MG63 (cell line): ENCODE results near the gene RADIL. TPM values are rescaled to one million over a fixed set of nuclear protein-coding genes. Genes with fewer than 3 reads are reported as not detected.
A peak's percentile ranks its signal among the peaks of the same experiment; 100 is the strongest.

ENCODE experiments used
- DNase-seq: peaks from one replicate; pipeline ENCODE4 v3.0.0-alpha.2; 2020
- H3K27me3 ChIP-seq: fragments of 250-450 bp; sonication (Bioruptor Pico); 2 replicates; pipeline ENCODE4 v1.5.1; 2020; ENCODE audit warnings: mild to moderate bottlenecking, moderate library complexity
- H3K36me3 ChIP-seq: fragments of 250-450 bp; sonication (Bioruptor Pico); 2 replicates; pipeline ENCODE4 v1.5.1; 2020; ENCODE audit warnings: mild to moderate bottlenecking, moderate library complexity
- H3K4me3 ChIP-seq: fragments of 250-450 bp; sonication (Bioruptor Pico); 2 replicates; pipeline ENCODE4 v1.5.1; 2020; ENCODE audit warnings: mild to moderate bottlenecking, moderate library complexity
- H3K9me3 ChIP-seq: fragments of 250-450 bp; sonication (Bioruptor Pico); 2 replicates; pipeline ENCODE4 v1.5.1; 2020; ENCODE audit warnings: mild to moderate bottlenecking, moderate library complexity
- total RNA-seq: library from RNA; depleted of rRNA; stranded (reverse); fragments of >200 nt; shearing (Covaris generic); gene quantifications from 2 replicates; pipeline ENCODE4 v1.2.3, GENCODE V29; 2014; ENCODE audit warnings: low replicate concordance

The RADIL gene
- total RNA-seq, 1 experiment from 2014 or later: 1.6 TPM

- Histone ChIP-seq H3K4me3 (no peak overlapping the region), H3K27me3 (no peaks in the 10 kb centered on the region; the same call in 1 of the 2 replicates), H3K9me3 (no peaks in the 10 kb centered on the region), H3K36me3 (no peaks in the 10 kb centered on the region)
- DNase-seq: no peak
Observed at GRCh38 chr7:4889682-4890081, 6.2 kb upstream of the RADIL start.

- Histone ChIP-seq H3K27me3 (no peaks in the 10 kb centered on the region; the same call in 1 of the 2 replicates), H3K36me3 (no peaks in the 10 kb centered on the region), H3K4me3 (no peak overlapping the region), H3K9me3 (no peaks in the 10 kb centered on the region)
- no peak for DNase-seq
Observed at GRCh38 chr7:4888161-4888560, 4.6 kb upstream of the RADIL start.

GRCh38 chr7:4886671-4887070 is 3.2 kb upstream of the RADIL start:
- Histone ChIP-seq H3K4me3 (no peak overlapping the region), H3K36me3 (no peaks in the 10 kb centered on the region), H3K9me3 (no peaks in the 10 kb centered on the region), H3K27me3 (no peaks in the 10 kb centered on the region; the same call in 1 of the 2 replicates)
- DNase-seq: no peak

GRCh38 chr7:4885317-4885807 is 1.8 kb upstream of the RADIL start:
- Histone ChIP-seq H3K27me3 (no peaks in the 10 kb centered on the region; the same call in 1 of the 2 replicates), H3K9me3 (no peaks in the 10 kb centered on the region), H3K36me3 (no peaks in the 10 kb centered on the region), H3K4me3 (no peak overlapping the region)
- DNase-seq: no peak

GRCh38 chr7:4884164-4884563 is 648 bp upstream of the RADIL start:
- no peak for DNase-seq
- H3K9me3 ChIP-seq: no peaks in the 10 kb centered on the region
- no peaks in the 10 kb centered on the region for H3K36me3 ChIP-seq
- H3K4me3 ChIP-seq: peak overlapping the region; percentile 48; the same call in 1 of the 2 replicates
- H3K27me3 ChIP-seq: no peaks in the 10 kb centered on the region; the same call in 1 of the 2 replicates

GRCh38 chr7:4883033-4883371 is 514 bp downstream of the RADIL start:
- Histone ChIP-seq H3K27me3 (no peaks in the 10 kb centered on the region), H3K4me3 (peak overlapping the region; percentile 48), H3K9me3 (no peaks in the 10 kb centered on the region), H3K36me3 (no peaks in the 10 kb centered on the region)
- DNase-seq: no peak

GRCh38 chr7:4882169-4883032 is 1.1 kb downstream of the RADIL start:
- Histone ChIP-seq H3K4me3 (peak overlapping the region; percentile 48), H3K36me3 (no peaks in the 10 kb centered on the region), H3K9me3 (no peaks in the 10 kb centered on the region), H3K27me3 (no peaks in the 10 kb centered on the region)
- DNase-seq: peak; percentile 37

- no peak for DNase-seq
- Histone ChIP-seq H3K27me3 (no peaks in the 10 kb centered on the region), H3K4me3 (no peak overlapping the region), H3K9me3 (no peaks in the 10 kb centered on the region), H3K36me3 (no peaks in the 10 kb centered on the region)
Observed at GRCh38 chr7:4880218-4880617, 3.3 kb downstream of the RADIL start.

GRCh38 chr7:4879396-4880081 is 4.0 kb downstream of the RADIL start:
- H3K36me3 ChIP-seq: no peaks in the 10 kb centered on the region
- DNase-seq: no peak
- H3K27me3 ChIP-seq: no peaks in the 10 kb centered on the region
- no peaks in the 10 kb centered on the region for H3K9me3 ChIP-seq
- H3K4me3 ChIP-seq: no peak overlapping the region

GRCh38 chr7:4878336-4879335 is 4.9 kb downstream of the RADIL start:
- Histone ChIP-seq H3K36me3 (no peaks in the 10 kb centered on the region), H3K9me3 (no peaks in the 10 kb centered on the region), H3K4me3 (no peak overlapping the region), H3K27me3 (no peaks in the 10 kb centered on the region)
- no peak for DNase-seq

GRCh38 chr7:4876586-4876985 is 6.9 kb downstream of the RADIL start:
- no peak overlapping the region for H3K4me3 ChIP-seq
- DNase-seq: no peak
- H3K27me3 ChIP-seq: no peaks in the 10 kb centered on the region
- no peaks in the 10 kb centered on the region for H3K36me3 ChIP-seq
- no peaks in the 10 kb centered on the region for H3K9me3 ChIP-seq

GRCh38 chr7:4875391-4875790 is 8.1 kb downstream of the RADIL start:
- H3K27me3 ChIP-seq: no peaks in the 10 kb centered on the region
- H3K36me3 ChIP-seq: no peaks in the 10 kb centered on the region

GRCh38 chr7:4873071-4873944 is 10.2 kb downstream of the RADIL start:
- Histone ChIP-seq H3K9me3 (no peaks in the 10 kb centered on the region), H3K27me3 (no peaks in the 10 kb centered on the region), H3K4me3 (no peak overlapping the region), H3K36me3 (no peaks in the 10 kb centered on the region)
- no peak for DNase-seq

More at GRCh38 chr7:4875391-4875790, 8.1 kb downstream of the RADIL start:
- no peak for DNase-seq
- H3K4me3 ChIP-seq: no peak overlapping the region
- no peaks in the 10 kb centered on the region for H3K9me3 ChIP-seq

- no peak for DNase-seq
- Histone ChIP-seq H3K36me3 (no peaks in the 10 kb centered on the region), H3K4me3 (no peak overlapping the region), H3K9me3 (no peaks in the 10 kb centered on the region), H3K27me3 (no peaks in the 10 kb centered on the region)
Observed at GRCh38 chr7:4871930-4872675, 11.4 kb downstream of the RADIL start.

GRCh38 chr7:4871056-4871680 is 12.3 kb downstream of the RADIL start:
- Histone ChIP-seq H3K4me3 (no peak overlapping the region), H3K9me3 (no peaks in the 10 kb centered on the region), H3K27me3 (no peaks in the 10 kb centered on the region), H3K36me3 (no peaks in the 10 kb centered on the region)
- no peak for DNase-seq
